Frontal cortex (tissue), 4 donors: ENCODE measurements around the gene PLXNC1. TPM values are rescaled to one million over a fixed set of nuclear protein-coding genes. Genes with fewer than 3 reads are reported as not detected.

ENCODE experiments used
- DNase-seq, 2 donors: peaks; one replicate each; pipeline ENCODE4 v3.0.0; 2012; ENCODE audit warnings: low spot score in 2 of 2
- FAIRE-seq: peaks from 2 replicates; lab custom pipeline; 2012; peaks lifted over from hg19 to GRCh38; lab: Jason Lieb, UNC
- total RNA-seq: library from RNA; depleted of rRNA; stranded (reverse); fragments of >200 nt; gene quantifications from one replicate; pipeline ENCODE4 v1.2.3, GENCODE V29; 2014
- donor health status: control.
- donor health status: control.
- donor health status: control.

PLXNC1 gene
- total RNA-seq, 1 donor from 2014 or later: 81.1 TPM

DNA sequence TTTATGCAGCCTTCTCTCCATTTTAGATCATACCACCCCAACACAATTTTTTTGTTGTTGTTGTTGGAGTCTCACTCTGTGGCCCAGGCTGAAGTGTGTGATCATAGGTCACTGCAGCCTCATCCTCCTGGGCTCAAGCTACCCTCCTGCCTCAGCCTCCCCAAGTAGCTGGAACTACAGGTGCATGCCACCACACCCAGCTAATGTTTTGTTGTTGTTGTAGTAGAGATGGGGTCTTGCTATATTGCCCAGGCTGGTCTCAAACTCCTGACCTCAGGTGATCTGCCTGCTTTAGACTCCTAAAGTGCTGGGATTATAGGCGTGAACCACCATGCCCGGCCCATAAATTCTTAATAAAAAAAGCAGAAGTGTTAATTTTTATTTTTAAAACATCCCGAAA, 111.6 kb downstream of the PLXNC1 start:
- no peak for FAIRE-seq
- DNase-seq: no peak

DNA sequence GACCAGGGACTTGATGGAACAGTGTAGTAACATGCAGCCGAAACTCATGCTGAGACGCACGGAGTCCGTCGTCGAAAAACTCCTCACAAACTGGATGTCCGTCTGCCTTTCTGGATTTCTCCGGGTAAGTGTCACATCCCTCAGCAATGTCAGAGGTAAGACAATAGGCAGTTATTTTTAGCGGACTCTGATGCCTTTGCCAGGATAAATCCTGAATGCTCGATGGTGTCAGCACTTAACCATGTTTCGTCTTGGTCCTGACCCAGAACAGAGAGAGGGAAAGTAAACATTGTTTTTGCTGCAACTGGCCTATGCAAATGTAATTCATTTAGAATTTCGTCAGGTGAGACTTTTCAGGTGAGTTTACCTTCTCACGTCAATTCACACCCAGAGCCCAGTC, 112.3 kb downstream of the PLXNC1 start:
- DNase-seq (no peak), FAIRE-seq (no peak)

DNA sequence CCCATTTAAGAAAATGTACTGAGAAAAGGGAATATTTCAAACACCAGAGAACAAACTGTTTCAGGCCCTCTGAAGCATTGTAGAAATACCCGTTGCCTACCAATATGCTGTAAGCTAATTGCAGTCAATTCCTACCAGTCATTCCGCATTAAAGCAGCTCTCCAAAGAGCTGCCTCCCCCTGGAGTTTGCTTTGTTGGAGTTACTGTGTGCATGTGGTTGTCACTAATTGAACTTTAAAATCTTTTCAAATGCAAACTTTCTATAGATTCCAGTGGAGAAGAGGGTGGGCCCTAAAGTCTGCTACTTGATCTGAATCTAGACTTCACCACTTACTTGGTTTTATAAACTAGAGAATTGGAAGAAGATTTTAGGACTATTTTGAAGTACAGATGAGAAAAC, 112.7 kb downstream of the PLXNC1 start:
- no peak for DNase-seq

GRCh38 chr12:94261786-94262185, 113.4 kb downstream of the PLXNC1 start:
- FAIRE-seq: no peak
- no peak for DNase-seq

More for the DNA sequence above, 112.7 kb downstream of the PLXNC1 start:
- no peak for FAIRE-seq

DNA sequence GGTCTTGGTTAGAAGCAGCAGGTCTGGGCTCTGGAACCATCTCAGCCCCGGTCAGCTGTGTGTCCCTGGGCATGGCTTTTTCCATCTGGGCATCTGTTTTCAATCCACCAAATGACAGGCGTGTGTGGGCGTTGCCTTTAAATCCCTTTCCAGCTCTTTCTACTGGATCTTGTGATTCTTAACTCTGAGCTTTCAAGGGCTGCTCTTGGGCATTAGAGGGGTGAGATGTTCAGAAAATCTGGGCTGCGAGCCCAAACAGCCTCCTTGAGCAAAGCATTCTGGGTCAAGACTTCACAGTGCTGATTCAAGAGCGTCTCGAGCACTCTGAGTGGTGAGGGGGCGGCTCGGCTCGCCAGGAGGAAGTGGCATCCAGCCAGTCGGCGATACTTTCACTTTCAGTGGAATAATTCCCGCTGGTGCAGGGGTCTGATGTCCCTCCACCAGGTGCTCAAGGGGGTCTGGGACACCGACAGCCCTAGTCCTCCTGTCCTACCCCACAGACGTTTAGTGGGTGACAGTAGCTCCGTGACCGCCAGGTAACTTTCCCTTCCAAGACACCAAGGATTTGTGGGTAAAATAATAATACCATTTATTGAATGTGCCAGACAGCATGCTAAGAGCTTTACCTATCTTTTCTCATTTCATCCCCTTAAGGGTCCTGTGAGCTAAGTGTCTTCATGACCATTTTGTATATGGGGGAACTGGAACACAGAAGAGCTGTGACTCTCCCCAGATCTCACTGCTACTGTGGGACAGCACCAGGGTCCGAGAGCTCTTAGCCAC, 114.0 kb downstream of the PLXNC1 start:
- DNase-seq (peak; percentile 27 to 75), FAIRE-seq (no peak)

- FAIRE-seq: no peak
- DNase-seq: no peak
Measured at GRCh38 chr12:94263011-94263811, 114.8 kb downstream of the PLXNC1 start.

GRCh38 chr12:94263905-94264561, 115.7 kb downstream of the PLXNC1 start:
- DNase-seq: no peak
- no peak for FAIRE-seq

- FAIRE-seq: no peak
- no peak for DNase-seq
Measured at GRCh38 chr12:94264736-94265485, 116.5 kb downstream of the PLXNC1 start.

GRCh38 chr12:94265539-94265938, 117.2 kb downstream of the PLXNC1 start:
- FAIRE-seq: no peak
- DNase-seq: no peak

GRCh38 chr12:94265966-94266745, 117.8 kb downstream of the PLXNC1 start:
- FAIRE-seq: no peak
- no peak for DNase-seq

GRCh38 chr12:94266796-94267536, 118.6 kb downstream of the PLXNC1 start:
- DNase-seq: no peak
- no peak for FAIRE-seq

DNA sequence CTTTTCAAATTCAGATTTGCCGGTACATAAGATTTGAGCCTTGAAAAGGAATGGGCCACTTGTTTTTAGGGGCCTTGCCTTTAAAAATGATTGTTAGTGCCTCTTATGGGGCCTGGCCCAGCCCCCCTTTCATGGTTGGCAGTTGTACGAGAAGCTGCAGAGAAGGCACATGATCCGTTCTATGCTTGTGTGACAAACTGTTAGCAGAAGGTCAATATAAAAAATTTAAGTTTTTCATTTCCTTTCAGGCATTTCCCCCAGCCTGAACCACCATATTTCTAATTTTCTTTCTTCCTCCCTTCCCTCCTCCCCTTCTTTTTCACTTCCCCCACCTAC, 119.1 kb downstream of the PLXNC1 start:
- no peak for FAIRE-seq
- no peak for DNase-seq

- FAIRE-seq (no peak), DNase-seq (no peak)
Measured at GRCh38 chr12:94267921-94268471, 119.6 kb downstream of the PLXNC1 start.

GRCh38 chr12:94269316-94269999, 121.1 kb downstream of the PLXNC1 start:
- FAIRE-seq (no peak), DNase-seq (no peak)

DNA sequence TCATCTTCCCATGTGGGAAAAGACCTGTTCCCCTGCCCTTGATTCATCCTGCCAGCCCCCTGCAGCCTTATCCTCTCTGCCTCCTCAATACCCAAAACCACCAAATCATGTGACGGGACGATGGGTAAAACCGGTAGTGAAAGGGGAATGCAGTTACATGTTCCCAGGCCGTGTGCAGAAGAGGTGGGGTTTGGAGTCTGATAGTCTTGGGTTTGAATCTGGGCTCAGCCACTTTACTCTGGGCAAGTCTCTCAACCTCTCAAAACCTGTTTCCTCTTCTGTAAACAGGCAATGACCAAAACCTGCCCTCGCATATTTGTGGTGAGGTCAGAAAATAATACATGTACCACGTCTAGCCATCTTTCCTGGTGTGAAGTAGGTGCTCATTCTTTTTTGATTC, 123.0 kb downstream of the PLXNC1 start:
- DNase-seq: no peak
- FAIRE-seq: no peak

GRCh38 chr12:94272280-94272679, 123.9 kb downstream of the PLXNC1 start:
- no peak for DNase-seq

DNA sequence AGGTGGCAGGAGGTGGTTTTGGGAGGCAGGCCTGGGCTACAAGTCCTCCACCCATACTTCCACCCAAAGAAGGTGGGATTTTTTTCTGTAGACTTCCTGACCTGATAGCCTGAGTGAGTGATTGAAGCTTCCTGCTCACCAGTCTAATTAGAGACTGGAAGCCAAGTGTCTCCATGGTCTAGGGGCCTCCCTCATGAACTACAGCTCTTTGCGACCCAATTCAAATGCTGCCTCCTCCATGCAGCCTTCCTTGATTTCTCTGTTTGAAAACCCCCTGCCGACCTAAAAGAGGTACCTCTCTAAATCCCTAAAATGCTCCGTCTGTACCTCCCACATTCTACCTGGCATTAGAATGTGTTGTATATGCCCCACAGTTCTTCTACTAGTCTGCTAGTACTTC, 124.9 kb downstream of the PLXNC1 start:
- FAIRE-seq (no peak), DNase-seq (no peak)

More at GRCh38 chr12:94272280-94272679, 123.9 kb downstream of the PLXNC1 start:
- no peak for FAIRE-seq

GRCh38 chr12:94276725-94277124, 128.3 kb downstream of the PLXNC1 start:
- no peak for FAIRE-seq

More at GRCh38 chr12:94276725-94277124, 128.3 kb downstream of the PLXNC1 start:
- no peak for DNase-seq
